ENCODE data around the gene ARL6IP6. TPM values are rescaled to one million over a fixed set of nuclear protein-coding genes. Genes with fewer than 3 reads are reported as not detected.

Gene ARL6IP6
- total RNA-seq (2022; extraction: Qiagen RNA extraction; ENCODE audit: low read depth) = 18.9 to 27.4 TPM (median 22.0 TPM) in 5 replicates

DNA sequence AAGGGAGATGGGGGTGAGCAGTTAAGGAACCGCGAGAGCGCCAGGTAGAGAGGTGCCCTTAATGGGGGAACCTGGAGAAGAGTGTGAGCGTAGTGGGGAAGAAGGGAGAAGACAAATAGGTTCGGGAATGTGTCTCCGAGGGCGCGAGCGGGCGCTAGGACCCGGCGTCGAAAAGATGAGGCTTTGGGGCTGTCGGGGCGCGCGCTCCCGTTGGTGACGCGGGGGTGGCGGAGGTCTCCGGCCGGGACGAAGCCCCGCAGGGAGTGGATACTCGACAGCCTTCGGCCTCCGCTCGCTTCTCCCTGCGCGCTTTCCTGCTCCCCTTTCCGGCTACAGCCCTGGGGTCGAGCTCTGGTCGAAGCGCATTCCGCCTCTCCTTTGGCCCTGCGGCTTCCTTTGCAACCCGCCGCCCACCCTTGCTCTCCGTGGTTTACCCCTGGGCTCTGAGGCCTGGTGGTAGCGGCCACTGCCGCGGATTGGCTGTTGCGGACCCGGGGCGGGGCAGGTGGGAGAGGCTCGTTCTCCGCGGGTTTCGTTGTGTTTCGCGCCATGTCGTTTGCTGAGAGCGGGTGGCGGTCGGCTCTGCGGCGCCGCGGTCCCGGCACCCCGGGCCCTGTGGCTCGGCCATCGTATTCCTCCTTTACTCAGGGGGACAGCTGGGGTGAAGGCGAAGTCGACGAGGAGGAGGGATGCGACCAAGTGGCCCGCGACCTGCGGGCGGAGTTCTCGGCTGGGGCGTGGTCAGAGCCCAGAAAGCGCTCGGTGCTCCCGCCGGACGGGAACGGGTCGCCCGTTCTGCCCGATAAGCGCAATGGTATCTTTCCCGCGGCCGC is at the start of gene ARL6IP6:
ARL6IP6 (plus strand) TSS at position 545 of the 833 bp plus-strand sequence; CDS start at position 550, 5 bp downstream.

DNA sequence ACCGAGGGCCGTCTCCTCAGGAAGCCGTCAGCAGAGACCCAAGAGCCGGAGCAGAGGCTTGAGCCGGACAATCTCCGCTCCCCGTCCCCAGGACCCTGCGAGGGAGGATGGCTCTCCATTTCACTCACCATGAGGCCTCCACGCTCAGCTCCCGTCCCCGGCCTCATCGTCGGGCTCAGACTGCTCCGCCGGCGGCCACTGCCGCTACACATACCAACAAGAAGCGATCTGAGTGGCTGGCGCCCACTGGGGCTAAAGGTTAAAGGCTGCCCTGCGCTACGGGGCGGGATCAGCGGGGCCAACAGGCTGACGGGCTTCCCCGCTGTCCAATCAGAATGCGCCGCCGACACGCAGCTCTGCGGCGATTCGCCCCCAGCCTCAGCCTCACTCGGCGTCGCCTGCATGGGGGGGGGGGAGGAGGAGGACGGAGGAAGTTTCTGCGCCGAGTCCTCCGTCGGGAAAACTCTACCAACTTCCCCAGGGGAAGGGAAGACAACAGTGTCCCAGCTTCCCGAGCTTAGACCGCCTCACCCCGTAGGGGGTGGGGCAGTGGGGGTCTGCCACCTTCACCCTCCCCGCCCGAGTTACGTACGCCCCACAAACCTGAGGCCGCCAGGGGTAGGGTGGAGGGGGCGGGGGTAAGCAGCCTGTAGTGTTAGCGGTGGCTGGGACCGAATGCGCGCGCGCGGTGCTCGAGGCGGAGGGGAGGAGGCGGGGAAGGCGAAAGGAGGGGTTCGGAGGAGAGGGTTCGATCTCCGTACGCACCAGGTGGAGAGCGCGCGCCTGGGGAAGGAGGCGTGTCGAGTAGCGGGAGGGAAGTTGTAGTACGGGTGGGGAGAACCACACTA is 968 bp upstream of the ARL6IP6 start, which contains the start of gene PRPF40A:
PRPF40A (minus strand) TSS at position 234 of the 848 bp plus-strand sequence; CDS start at position 212, 22 bp downstream.

Other genes starting within 250 kb of the ARL6IP6 start
- gene PRPF40A, start 1.2 kb upstream of the ARL6IP6 start, total RNA-seq (2022; extraction: Qiagen RNA extraction; ENCODE audit: low read depth) = 67.6 to 105 TPM (median 95.7 TPM) in 5 replicates

Measured in A549 treated with DMSO at 1 μM for 4 hours (cell line).